Measurements from ENCODE around the gene GASK1A. TPM values are rescaled to one million over a fixed set of nuclear protein-coding genes. Genes with fewer than 3 reads are reported as not detected.

GASK1A gene
- total RNA-seq, 1 donor from 2014 or later, result 25.8 TPM

- no peak for TF ChIP-seq CTCF (IDR thresholded peaks at IDR 0.05)
- H3K27ac ChIP-seq, result no peak overlapping the region
- H3K36me3 ChIP-seq, result no peaks in the 10 kb centered on the region
- no peak for DNase-seq (ENCODE audit: low spot score in 2 of 2)
- no peaks in the 10 kb centered on the region for H3K27me3 ChIP-seq
- intact Hi-C loops (cut with DNase I), result loop anchor here (10.0 kb wide), 1 partner anchor 891 kb away; no protein-coding TSS in a partner anchor
- peaks cover 0 to 9% of the 10 kb centered on the region in 2 donors for H3K4me1 ChIP-seq
- no peak overlapping the region for H3K4me3 ChIP-seq
- no peaks in the 10 kb centered on the region for H3K9me3 ChIP-seq
Observed at GRCh38 chr3:42983927-42984326, 4.8 kb downstream of the GASK1A start.

- peaks cover 0 to 4% of the 10 kb centered on the region in 2 donors for H3K4me1 ChIP-seq
- H3K9me3 ChIP-seq, result no peaks in the 10 kb centered on the region
- no peaks in the 10 kb centered on the region for H3K27me3 ChIP-seq
- H3K27ac ChIP-seq, result no peak overlapping the region
- DNase-seq (ENCODE audit: low spot score in 2 of 2), result no peak
- intact Hi-C loops (cut with DNase I), result loop anchor here (10.0 kb wide), 1 partner anchor 890 kb away; no protein-coding TSS in a partner anchor
- no peak for TF ChIP-seq CTCF (IDR thresholded peaks at IDR 0.05)
- no peak overlapping the region for H3K4me3 ChIP-seq
- no peaks in the 10 kb centered on the region for H3K36me3 ChIP-seq
Observed at GRCh38 chr3:42984701-42985100, 5.6 kb downstream of the GASK1A start.

- TF ChIP-seq CTCF (IDR thresholded peaks at IDR 0.05), result no peak
- intact Hi-C loops (cut with DNase I), result loop anchor here (10.0 kb wide), 1 partner anchor 887 kb away; no protein-coding TSS in a partner anchor
- no peak for DNase-seq (ENCODE audit: low spot score in 2 of 2)
Observed at GRCh38 chr3:42988097-42988496, 9.0 kb downstream of the GASK1A start.

GRCh38 chr3:42988566-42988965 lies 9.5 kb downstream of the GASK1A start:
- H3K9me3 ChIP-seq, result no peaks in the 10 kb centered on the region
- no peak overlapping the region for H3K4me3 ChIP-seq
- no peaks in the 10 kb centered on the region for H3K4me1 ChIP-seq
- DNase-seq (ENCODE audit: low spot score in 2 of 2), result no peak
- H3K27me3 ChIP-seq, result no peaks in the 10 kb centered on the region
- TF ChIP-seq CTCF (IDR thresholded peaks at IDR 0.05), result no peak
- no peak overlapping the region for H3K27ac ChIP-seq
- intact Hi-C loops (cut with DNase I), result loop anchor here (10.0 kb wide), 1 partner anchor 886 kb away; no protein-coding TSS in a partner anchor
- no peaks in the 10 kb centered on the region for H3K36me3 ChIP-seq

More at GRCh38 chr3:42988097-42988496, 9.0 kb downstream of the GASK1A start:
- Histone ChIP-seq H3K27me3 (no peaks in the 10 kb centered on the region), H3K9me3 (no peaks in the 10 kb centered on the region), H3K27ac (no peak overlapping the region), H3K4me1 (no peaks in the 10 kb centered on the region), H3K4me3 (no peak overlapping the region), H3K36me3 (no peaks in the 10 kb centered on the region)

- Histone ChIP-seq H3K9me3 (no peaks in the 10 kb centered on the region), H3K36me3 (no peaks in the 10 kb centered on the region), H3K4me1 (peaks cover 3 to 4% of the 10 kb centered on the region in 2 donors), H3K27me3 (no peaks in the 10 kb centered on the region), H3K27ac (no peak overlapping the region), H3K4me3 (no peak overlapping the region)
- intact Hi-C loops (cut with DNase I), result no loop called here
- no peak for DNase-seq (ENCODE audit: low spot score in 2 of 2)
- no peak for TF ChIP-seq CTCF (IDR thresholded peaks at IDR 0.05)
Observed at GRCh38 chr3:42991341-42992315, 12.5 kb downstream of the GASK1A start.

All from ascending aorta (tissue), 2 donors.